ENCODE results near the gene CD70. TPM values are rescaled to one million over a fixed set of nuclear protein-coding genes. Genes with fewer than 3 reads are reported as not detected.
"Not testable (repeated sequence)": the region's sequence is repeated elsewhere in the genome, so short reads cannot be mapped to it uniquely, and the experiment has no call there.

Gene CD70
- total and polyA plus RNA-seq, 10 donors = 0.69 to 7.3 (median 3.4) TPM

- Histone ChIP-seq H3K4me1 (peaks cover 0 to 19% (median 6%) of the 10 kb centered on the region in 6 donors), H3K27me3 (replicated peaks in 1 of 7) (peaks cover 0 to 20% (median 0%) of the 10 kb centered on the region in 7 donors)
- WGBS, 5 donors = 47 to 57% (median 50%) methylated on average over 25 to 26 of the region's 26 CpGs
- H3K4me3 ChIP-seq, H3K9me3 ChIP-seq, H3K36me3 ChIP-seq, H3K27ac ChIP-seq: not testable (repeated sequence)
- intact Hi-C loops (cut with DNase I; ENCODE audit: low total_unique reads) = loop anchor here (5.0 kb wide), 1 partner anchor 229 kb away; no protein-coding TSS in a partner anchor
- DNase-seq = peak; percentile 90
- peak; percentile 43 to 82 (median 75) for TF ChIP-seq CTCF (IDR thresholded peaks at IDR 0.05 in 8 of 11, conservative IDR thresholded peaks at IDR 0.05 in 3 of 11)
These were observed 42.0 kb upstream of the CD70 start for GRCh38 chr19:6632747-6633455.

GRCh38 chr19:6632002-6632621, 41.2 kb upstream of the CD70 start:
- no peak for DNase-seq
- H3K27ac ChIP-seq = no peak overlapping the region
- H3K27me3 ChIP-seq (replicated peaks in 1 of 7) = peaks cover 0 to 21% (median 0%) of the 10 kb centered on the region in 7 donors
- 39 to 44% (median 41%) methylated on average over 12 of the region's 12 CpGs for WGBS, 5 donors
- intact Hi-C loops (cut with DNase I; ENCODE audit: low total_unique reads) = loop anchor here (5.0 kb wide), 1 partner anchor 230 kb away; no protein-coding TSS in a partner anchor
- peaks cover 0 to 5% (median 0%) of the 10 kb centered on the region in 8 donors for H3K9me3 ChIP-seq
- peaks cover 0 to 19% (median 6%) of the 10 kb centered on the region in 6 donors for H3K4me1 ChIP-seq
- no peaks in the 10 kb centered on the region for H3K36me3 ChIP-seq
- no peak overlapping the region for H3K4me3 ChIP-seq
- TF ChIP-seq POLR2A (IDR thresholded peaks at IDR 0.05) = no peak
- peak; percentile 69 to 86 (median 81) for TF ChIP-seq CTCF (IDR thresholded peaks at IDR 0.05 in 8 of 11, conservative IDR thresholded peaks at IDR 0.05 in 3 of 11)

- no peak for DNase-seq
- TF ChIP-seq CTCF (IDR thresholded peaks at IDR 0.05 in 8 of 11, conservative IDR thresholded peaks at IDR 0.05 in 3 of 11) (no peak), POLR2AphosphoS5 (IDR thresholded peaks at IDR 0.05) (no peak), POLR2A (IDR thresholded peaks at IDR 0.05) (no peak)
- Histone ChIP-seq H3K27me3 (replicated peaks in 1 of 7) (peaks cover 0 to 34% (median 0%) of the 10 kb centered on the region in 7 donors), H3K27ac (no peak overlapping the region), H3K36me3 (no peaks in the 10 kb centered on the region), H3K4me3 (no peak overlapping the region), H3K9me3 (peaks cover 0 to 24% (median 8%) of the 10 kb centered on the region in 8 donors), H3K4me1 (peaks cover 0 to under 1% (median 0%) of the 10 kb centered on the region in 6 donors)
- intact Hi-C loops (cut with DNase I; ENCODE audit: low total_unique reads) = no loop called here
These were observed 35.8 kb upstream of the CD70 start for GRCh38 chr19:6626764-6627163.

DNA sequence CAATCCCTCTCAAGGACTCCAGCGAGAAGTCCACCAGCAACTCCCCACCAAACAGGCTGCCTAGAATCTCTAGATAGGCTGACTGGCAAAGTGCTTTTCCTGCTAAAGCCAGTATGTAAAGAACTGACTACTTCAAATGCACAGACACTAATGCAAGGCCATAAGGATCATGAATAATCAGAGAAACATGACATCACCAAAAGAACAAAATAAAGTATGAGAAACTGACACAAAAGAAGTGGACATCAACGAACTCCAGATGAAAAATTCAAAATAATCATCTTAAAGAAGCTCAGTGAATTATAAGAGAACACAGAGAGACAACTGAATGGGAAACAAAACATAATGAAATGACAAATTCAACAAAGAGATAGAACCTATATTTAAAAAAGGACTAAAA, 26.4 kb upstream of the CD70 start:
- H3K4me3 ChIP-seq = no peak overlapping the region
- intact Hi-C loops (cut with DNase I; ENCODE audit: low total_unique reads) = no loop called here
- peaks cover 0 to 34% (median 29%) of the 10 kb centered on the region in 8 donors for H3K9me3 ChIP-seq
- WGBS, 5 donors = 70 to 84% (median 73%) methylated on average over 2 of the region's 2 CpGs
- no peaks in the 10 kb centered on the region for H3K36me3 ChIP-seq
- peaks cover 0 to 55% (median 0%) of the 10 kb centered on the region in 7 donors for H3K27me3 ChIP-seq (replicated peaks in 1 of 7)
- DNase-seq = no peak
- no peak overlapping the region for H3K27ac ChIP-seq
- no peaks in the 10 kb centered on the region for H3K4me1 ChIP-seq
- TF ChIP-seq POLR2A (IDR thresholded peaks at IDR 0.05) = no peak
- no peak for TF ChIP-seq POLR2AphosphoS5 (IDR thresholded peaks at IDR 0.05)
- TF ChIP-seq CTCF (IDR thresholded peaks at IDR 0.05 in 8 of 11, conservative IDR thresholded peaks at IDR 0.05 in 3 of 11) = no peak
